ENCODE results near the gene CDK6.

The CDK6 gene

DNA sequence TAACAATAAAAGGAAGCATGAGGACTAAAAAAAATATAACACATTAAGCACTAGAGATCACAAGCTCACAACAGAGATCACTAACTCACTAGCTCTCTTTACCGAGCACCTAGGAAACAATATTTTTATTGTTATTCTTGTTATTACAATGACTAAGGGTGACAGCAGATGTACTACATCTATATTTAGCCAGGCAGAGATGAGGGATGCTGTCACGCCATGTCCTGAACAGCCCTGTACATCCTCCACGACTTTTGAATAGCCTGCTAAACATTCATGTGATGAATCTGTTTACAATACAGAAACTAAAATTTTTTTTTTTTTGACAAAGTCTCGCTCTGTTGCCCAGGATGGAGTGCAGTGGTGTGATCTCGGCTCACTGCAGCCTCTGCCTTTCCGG, 268.9 kb downstream of the CDK6 start:
- DNase-seq = no peak

- no peak for DNase-seq
Observed at GRCh38 chr7:92563345-92563744, 273.0 kb downstream of the CDK6 start.

DNA sequence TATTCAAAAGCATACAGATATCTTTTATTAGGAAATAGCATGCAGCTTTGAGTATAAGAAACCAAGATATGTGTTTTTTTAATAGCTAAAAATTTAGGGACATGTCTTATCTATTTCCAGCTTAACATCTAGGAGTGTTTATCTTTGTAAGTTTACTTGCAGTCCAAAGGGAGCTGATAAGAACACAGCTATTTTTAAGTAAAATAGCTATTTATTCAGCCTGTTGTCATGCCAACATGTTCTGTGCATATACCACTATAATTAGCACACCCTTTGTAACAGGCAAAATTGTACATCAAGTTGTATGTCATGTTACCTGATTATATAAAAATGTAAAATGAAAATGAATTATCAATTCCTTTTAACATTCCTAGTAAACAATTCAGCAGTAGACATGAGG, 275.8 kb downstream of the CDK6 start:
- no peak for DNase-seq

- no peak for DNase-seq
Observed at GRCh38 chr7:92557808-92558362, 278.5 kb downstream of the CDK6 start.

- no peak for DNase-seq
Observed at GRCh38 chr7:92557249-92557648, 279.1 kb downstream of the CDK6 start.
